Mucosa of descending colon (tissue), 3 donors: ENCODE measurements around the gene PRCC. TPM values are rescaled to one million over a fixed set of nuclear protein-coding genes. Genes with fewer than 3 reads are reported as not detected.
"Not testable (repeated sequence)": the region's sequence is repeated elsewhere in the genome, so short reads cannot be mapped to it uniquely, and the experiment has no call there.

ENCODE experiments used
- ATAC-seq: fragments of 200-7000 bp; cut with Tn5 transposase; one replicate; pipeline ENCODE4 v1.9.1; 2020; ENCODE audit warnings: mild to moderate bottlenecking, moderate library complexity
- DNase-seq, 3 donors: peaks; one replicate each; pipeline ENCODE4 v3.0.0-alpha.2; 2020
- H3K36me3 ChIP-seq: fragments of 200-600 bp; one replicate; pipeline ENCODE4 v1.8.0; 2021; ENCODE audit warnings: low read depth, mild to moderate bottlenecking
- H3K4me1 ChIP-seq: fragments of 200-600 bp; one replicate; pipeline ENCODE4 v1.8.0; 2021; ENCODE audit warnings: low read depth, mild to moderate bottlenecking
- H3K4me3 ChIP-seq: fragments of 200-600 bp; one replicate; pipeline ENCODE4 v1.8.0; 2021; ENCODE audit warnings: mild to moderate bottlenecking
- H3K9me3 ChIP-seq: fragments of 200-600 bp; one replicate; pipeline ENCODE4 v1.8.0; 2021; ENCODE audit warnings: mild to moderate bottlenecking
- CTCF ChIP-seq: fragments of 200-600 bp; IDR thresholded peaks from one replicate; pipeline ENCODE4 v1.8.0; 2022; ENCODE audit warnings: antibody characterized with exemption, mild to moderate bottlenecking
- intact Hi-C, 2 donors: fragments of 100-400 bp; cut with DNase I in 1 of 2; cut with micrococcal nuclease in 1 of 2; formaldehyde crosslinking; loops; one replicate each; pipeline versions ENCODE4 v1.11.0 to v1.11.1; 2022; cut with DNase I, micrococcal nuclease
- total RNA-seq, 3 donors: library from RNA; stranded (reverse); fragmentation: NEBNext Ultra II Directional in 2 of 3; extraction: Animal tissue kit (Norgen Biotek cat#: 25700) in 2 of 3; gene quantifications; one replicate each; pipeline versions ENCODE4 v1.2.1 to v1.2.4, GENCODE V29; 2021 to 2023
- donor health status: DM: no; HTN: no; CAD: no; lungs with moderate emphysema.
- donor health status: DM: no; HTN: no; CAD: no.
- donor health status: DM: no; HTN: yes; CAD: no.

Gene PRCC
- total RNA-seq, 3 donors from 2014 or later, result 55.0 to 66.1 (median 59.2) TPM

- no peak overlapping the region for H3K4me3 ChIP-seq
- no peak for DNase-seq
- intact Hi-C loops, result no loop called here
- H3K36me3 ChIP-seq, result no peaks in the 10 kb centered on the region
- H3K9me3 ChIP-seq, result no peaks in the 10 kb centered on the region
- ATAC-seq, result no peak
- no peak for TF ChIP-seq CTCF
- H3K4me1 ChIP-seq, result peaks cover 19% of the 10 kb centered on the region
Measured at GRCh38 chr1:156754219-156754618, 13.1 kb upstream of the PRCC start.

- DNase-seq, result no peak
- H3K4me1 ChIP-seq, result peaks cover 10% of the 10 kb centered on the region
- no peak overlapping the region for H3K4me3 ChIP-seq
- ATAC-seq, result no peak
- no peaks in the 10 kb centered on the region for H3K9me3 ChIP-seq
- intact Hi-C loops, result no loop called here
- TF ChIP-seq CTCF, result no peak
- H3K36me3 ChIP-seq, result no peaks in the 10 kb centered on the region
Measured at GRCh38 chr1:156755527-156755950, 11.8 kb upstream of the PRCC start.

GRCh38 chr1:156756355-156756754 lies 11.0 kb upstream of the PRCC start:
- ATAC-seq (no peak), DNase-seq (no peak)
- no peaks in the 10 kb centered on the region for H3K9me3 ChIP-seq
- H3K4me1 ChIP-seq, result peaks cover 10% of the 10 kb centered on the region
- H3K36me3 ChIP-seq, result no peaks in the 10 kb centered on the region
- no peak overlapping the region for H3K4me3 ChIP-seq
- no peak for TF ChIP-seq CTCF
- intact Hi-C loops, result no loop called here

- not testable (repeated sequence) for H3K36me3 ChIP-seq, DNase-seq
Measured at GRCh38 chr1:156757572-156758253, 9.6 kb upstream of the PRCC start.

GRCh38 chr1:156760092-156760795 lies 7.1 kb upstream of the PRCC start:
- H3K9me3 ChIP-seq, result no peaks in the 10 kb centered on the region
- ATAC-seq, result no peak
- DNase-seq, result no peak
- no peak for TF ChIP-seq CTCF
- intact Hi-C loops, result no loop called here
- H3K4me1 ChIP-seq, result no peaks in the 10 kb centered on the region
- no peak overlapping the region for H3K4me3 ChIP-seq
- no peaks in the 10 kb centered on the region for H3K36me3 ChIP-seq

More at GRCh38 chr1:156757572-156758253, 9.6 kb upstream of the PRCC start:
- H3K4me1 ChIP-seq, H3K4me3 ChIP-seq, H3K9me3 ChIP-seq, intact Hi-C loops, ATAC-seq: not testable (repeated sequence)

- DNase-seq (no peak), ATAC-seq (no peak)
- H3K4me3 ChIP-seq, result no peak overlapping the region
- no peak for TF ChIP-seq CTCF
- no peaks in the 10 kb centered on the region for H3K4me1 ChIP-seq
- intact Hi-C loops, result no loop called here
- no peaks in the 10 kb centered on the region for H3K36me3 ChIP-seq
- H3K9me3 ChIP-seq, result no peaks in the 10 kb centered on the region
Measured at GRCh38 chr1:156760796-156761104, 6.6 kb upstream of the PRCC start.

GRCh38 chr1:156765136-156765535 lies 2.2 kb upstream of the PRCC start:
- intact Hi-C loops, H3K9me3 ChIP-seq, DNase-seq, H3K36me3 ChIP-seq, H3K4me3 ChIP-seq, ATAC-seq: not testable (repeated sequence)
- peaks cover 18% of the 10 kb centered on the region for H3K4me1 ChIP-seq
